HEK293 (cell line): Measurements from ENCODE around the gene GREB1L.
"Not testable (repeated sequence)": the region's sequence is repeated elsewhere in the genome, so short reads cannot be mapped to it uniquely, and the experiment has no call there.

Source experiments
- CTCF ChIA-PET: fragments of 350-600 bp; formaldehyde crosslinking; extraction: SDS; loops from one replicate; lab custom pipeline; 2021; ENCODE audit warnings: antibody characterized with exemption; lab: Yijun Ruan, JAX
- POLR2A ChIA-PET: fragments of 300-600 bp; formaldehyde crosslinking; extraction: SDS; loops from one replicate; lab custom pipeline; 2020; ENCODE audit warnings: antibody characterized with exemption, inconsistent platforms; lab: Yijun Ruan, JAX
- H3K27ac ChIP-seq: fragments of 200-500 bp; sonication (Bioruptor generic); 2 replicates; pipeline ENCODE4 v1.5.1; 2014; ENCODE audit warnings: low read depth, low read length, control low read depth, inconsistent platforms; ENCODE audit errors: extremely low read depth
- H3K36me3 ChIP-seq, 2 experiments: fragments of 200-500 bp in 1 of 2; sonication (Bioruptor generic) in 1 of 2; 1 replicate in 1 of 2; 2 replicates in 1 of 2; pipeline ENCODE4 v1.5.1; 2014 to 2017; ENCODE audit warnings: inconsistent platforms in 2 of 2, low read length in 2 of 2; ENCODE audit not compliant: control insufficient read depth in 2 of 2, insufficient read depth in 1 of 2
- H3K4me1 ChIP-seq: fragments of 200-500 bp; sonication (Bioruptor generic); 2 replicates; pipeline ENCODE4 v1.5.1; 2014; ENCODE audit warnings: mild to moderate bottlenecking, low read length, inconsistent platforms; ENCODE audit not compliant: control insufficient read depth, insufficient read depth
- H3K4me3 ChIP-seq: 2 replicates; pipeline ENCODE4 v1.5.1; 2011; ENCODE audit warnings: low read depth, mild to moderate bottlenecking, control low read depth, low read length, moderate library complexity
- H3K9me3 ChIP-seq: fragments of 200-500 bp; sonication (Bioruptor generic); 2 replicates; pipeline ENCODE4 v1.5.1; 2014; ENCODE audit warnings: low read depth, low read length, inconsistent platforms; ENCODE audit not compliant: control insufficient read depth, insufficient read depth
- FEZF1 ChIP-seq: fragments of 450-650 bp; formaldehyde crosslinking; IDR thresholded peaks from 2 replicates; pipeline ENCODE4 v1.5.1; 2016; ENCODE audit warnings: missing biosample characterization, missing genetic modification characterization
- GLI4 ChIP-seq: fragments of 450-650 bp; formaldehyde crosslinking; IDR thresholded peaks from 2 replicates; pipeline ENCODE4 v1.5.1; 2016; ENCODE audit warnings: missing biosample characterization, missing genetic modification characterization
- HOXC10 ChIP-seq: sonication (generic); formaldehyde crosslinking; IDR thresholded peaks from 2 replicates; pipeline ENCODE4 v1.8.1; 2023; ENCODE audit warnings: mild to moderate bottlenecking, missing genetic modification reagents
- OSR2 ChIP-seq: fragments of 450-650 bp; formaldehyde crosslinking; IDR thresholded peaks from 2 replicates; pipeline ENCODE4 v1.5.1; 2016; ENCODE audit warnings: missing biosample characterization, missing genetic modification characterization
- OVOL3 ChIP-seq: fragments of 450-650 bp; formaldehyde crosslinking; IDR thresholded peaks from 2 replicates; pipeline ENCODE4 v1.5.1; 2016; ENCODE audit warnings: missing biosample characterization, missing genetic modification characterization
- TCF7L2 ChIP-seq: IDR thresholded peaks from 2 replicates; pipeline ENCODE4 v1.6.1; 2011; ENCODE audit warnings: low read depth, mild to moderate bottlenecking, inconsistent platforms, low read length, moderate library complexity, borderline replicate concordance
- YY2 ChIP-seq: fragments of 450-650 bp; formaldehyde crosslinking; IDR thresholded peaks from 2 replicates; pipeline ENCODE4 v1.5.1; 2016; ENCODE audit warnings: missing biosample characterization, missing genetic modification characterization
- ZNF366 ChIP-seq: fragments of 450-650 bp; formaldehyde crosslinking; conservative IDR thresholded peaks from 2 replicates; pipeline ENCODE4 v1.5.1; 2016; ENCODE audit warnings: missing biosample characterization, missing genetic modification characterization
- ZNF621 ChIP-seq: fragments of 450-650 bp; formaldehyde crosslinking; IDR thresholded peaks from 2 replicates; pipeline ENCODE4 v1.5.1; 2017; ENCODE audit warnings: missing biosample characterization, missing genetic modification characterization
- ZNF623 ChIP-seq: fragments of 450-650 bp; formaldehyde crosslinking; IDR thresholded peaks from 2 replicates; pipeline ENCODE4 v1.5.1; 2016; ENCODE audit warnings: missing biosample characterization, missing genetic modification characterization
- TF ChIP-seq, protein P1 (sequence below): fragments of 450-650 bp; formaldehyde crosslinking; IDR thresholded peaks from 2 replicates; pipeline ENCODE4 v1.5.1; 2016; ENCODE audit warnings: missing biosample characterization, missing genetic modification characterization
- TF ChIP-seq, protein P2 (sequence below): fragments of 450-650 bp; formaldehyde crosslinking; IDR thresholded peaks from 2 replicates; pipeline ENCODE4 v1.5.1; 2016; ENCODE audit warnings: missing biosample characterization, missing genetic modification characterization
- TF ChIP-seq, protein P3 (sequence below): fragments of 450-650 bp; formaldehyde crosslinking; IDR thresholded peaks from 2 replicates; pipeline ENCODE4 v1.5.1; 2016; ENCODE audit warnings: missing biosample characterization, missing genetic modification characterization
- TF ChIP-seq, protein P4 (sequence below): fragments of 450-650 bp; formaldehyde crosslinking; IDR thresholded peaks from 2 replicates; pipeline ENCODE4 v1.5.1; 2017; ENCODE audit warnings: missing biosample characterization, missing genetic modification characterization

Gene GREB1L

DNA sequence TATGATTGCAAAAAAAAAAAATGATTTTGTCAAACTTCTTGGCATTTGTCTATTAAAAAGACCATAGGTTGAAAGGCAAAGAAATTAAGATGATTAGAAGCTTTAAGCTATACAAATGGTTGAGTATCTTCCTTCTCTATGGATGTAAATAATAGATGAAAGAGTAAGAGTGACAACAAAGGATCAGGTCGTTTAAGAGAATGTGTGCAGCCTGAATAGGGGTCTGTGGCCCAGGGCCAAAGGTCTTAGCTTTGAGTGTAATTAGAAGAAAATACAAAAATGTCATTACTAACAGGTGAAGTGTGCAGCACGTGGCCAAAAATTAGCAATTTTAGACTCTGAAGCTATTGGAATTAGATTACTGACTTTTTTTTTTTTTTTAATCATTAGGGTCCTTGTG, 122.4 kb downstream of the GREB1L start:
- H3K4me1 ChIP-seq = peaks cover 51% of the 10 kb centered on the region
- no peak overlapping the region for H3K27ac ChIP-seq
- H3K4me3 ChIP-seq = no peak overlapping the region
- POLR2A ChIA-PET = no interaction called here
- H3K36me3 ChIP-seq = no peaks in the 10 kb centered on the region
- CTCF ChIA-PET = interaction anchor here (0.6 to 0.7 kb wide), 3 partner anchors 15 to 173 kb away, joined by 3 to 4 read pairs (median 3); no protein-coding TSS in a partner anchor
- no peaks in the 10 kb centered on the region for H3K9me3 ChIP-seq
- TF ChIP-seq, protein P1, sequence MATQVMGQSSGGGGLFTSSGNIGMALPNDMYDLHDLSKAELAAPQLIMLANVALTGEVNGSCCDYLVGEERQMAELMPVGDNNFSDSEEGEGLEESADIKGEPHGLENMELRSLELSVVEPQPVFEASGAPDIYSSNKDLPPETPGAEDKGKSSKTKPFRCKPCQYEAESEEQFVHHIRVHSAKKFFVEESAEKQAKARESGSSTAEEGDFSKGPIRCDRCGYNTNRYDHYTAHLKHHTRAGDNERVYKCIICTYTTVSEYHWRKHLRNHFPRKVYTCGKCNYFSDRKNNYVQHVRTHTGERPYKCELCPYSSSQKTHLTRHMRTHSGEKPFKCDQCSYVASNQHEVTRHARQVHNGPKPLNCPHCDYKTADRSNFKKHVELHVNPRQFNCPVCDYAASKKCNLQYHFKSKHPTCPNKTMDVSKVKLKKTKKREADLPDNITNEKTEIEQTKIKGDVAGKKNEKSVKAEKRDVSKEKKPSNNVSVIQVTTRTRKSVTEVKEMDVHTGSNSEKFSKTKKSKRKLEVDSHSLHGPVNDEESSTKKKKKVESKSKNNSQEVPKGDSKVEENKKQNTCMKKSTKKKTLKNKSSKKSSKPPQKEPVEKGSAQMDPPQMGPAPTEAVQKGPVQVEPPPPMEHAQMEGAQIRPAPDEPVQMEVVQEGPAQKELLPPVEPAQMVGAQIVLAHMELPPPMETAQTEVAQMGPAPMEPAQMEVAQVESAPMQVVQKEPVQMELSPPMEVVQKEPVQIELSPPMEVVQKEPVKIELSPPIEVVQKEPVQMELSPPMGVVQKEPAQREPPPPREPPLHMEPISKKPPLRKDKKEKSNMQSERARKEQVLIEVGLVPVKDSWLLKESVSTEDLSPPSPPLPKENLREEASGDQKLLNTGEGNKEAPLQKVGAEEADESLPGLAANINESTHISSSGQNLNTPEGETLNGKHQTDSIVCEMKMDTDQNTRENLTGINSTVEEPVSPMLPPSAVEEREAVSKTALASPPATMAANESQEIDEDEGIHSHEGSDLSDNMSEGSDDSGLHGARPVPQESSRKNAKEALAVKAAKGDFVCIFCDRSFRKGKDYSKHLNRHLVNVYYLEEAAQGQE = no peak
- TF ChIP-seq OVOL3 (tag by site-specific recombination) (no peak), ZNF366 (tag by site-specific recombination) (no peak), HOXC10 (CRISPR knock-in tag) (no peak), ZNF623 (no peak), GLI4 (tag by site-specific recombination) (no peak)
- TF ChIP-seq, protein P2, sequence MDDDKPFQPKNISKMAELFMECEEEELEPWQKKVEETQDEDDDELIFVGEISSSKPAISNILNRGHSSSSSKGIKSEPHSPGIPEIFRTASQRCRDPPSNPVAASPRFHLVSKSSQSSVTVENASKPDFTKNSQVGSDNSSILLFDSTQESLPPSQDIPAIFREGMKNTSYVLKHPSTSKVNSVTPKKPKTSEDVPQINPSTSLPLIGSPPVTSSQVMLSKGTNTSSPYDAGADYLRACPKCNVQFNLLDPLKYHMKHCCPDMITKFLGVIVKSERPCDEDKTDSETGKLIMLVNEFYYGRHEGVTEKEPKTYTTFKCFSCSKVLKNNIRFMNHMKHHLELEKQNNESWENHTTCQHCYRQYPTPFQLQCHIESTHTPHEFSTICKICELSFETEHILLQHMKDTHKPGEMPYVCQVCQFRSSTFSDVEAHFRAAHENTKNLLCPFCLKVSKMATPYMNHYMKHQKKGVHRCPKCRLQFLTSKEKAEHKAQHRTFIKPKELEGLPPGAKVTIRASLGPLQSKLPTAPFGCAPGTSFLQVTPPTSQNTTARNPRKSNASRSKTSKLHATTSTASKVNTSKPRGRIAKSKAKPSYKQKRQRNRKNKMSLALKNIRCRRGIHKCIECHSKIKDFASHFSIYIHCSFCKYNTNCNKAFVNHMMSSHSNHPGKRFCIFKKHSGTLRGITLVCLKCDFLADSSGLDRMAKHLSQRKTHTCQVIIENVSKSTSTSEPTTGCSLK = no peak
- TF ChIP-seq, protein P3, sequence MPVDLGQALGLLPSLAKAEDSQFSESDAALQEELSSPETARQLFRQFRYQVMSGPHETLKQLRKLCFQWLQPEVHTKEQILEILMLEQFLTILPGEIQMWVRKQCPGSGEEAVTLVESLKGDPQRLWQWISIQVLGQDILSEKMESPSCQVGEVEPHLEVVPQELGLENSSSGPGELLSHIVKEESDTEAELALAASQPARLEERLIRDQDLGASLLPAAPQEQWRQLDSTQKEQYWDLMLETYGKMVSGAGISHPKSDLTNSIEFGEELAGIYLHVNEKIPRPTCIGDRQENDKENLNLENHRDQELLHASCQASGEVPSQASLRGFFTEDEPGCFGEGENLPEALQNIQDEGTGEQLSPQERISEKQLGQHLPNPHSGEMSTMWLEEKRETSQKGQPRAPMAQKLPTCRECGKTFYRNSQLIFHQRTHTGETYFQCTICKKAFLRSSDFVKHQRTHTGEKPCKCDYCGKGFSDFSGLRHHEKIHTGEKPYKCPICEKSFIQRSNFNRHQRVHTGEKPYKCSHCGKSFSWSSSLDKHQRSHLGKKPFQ (tag by site-specific recombination) = no peak

DNA sequence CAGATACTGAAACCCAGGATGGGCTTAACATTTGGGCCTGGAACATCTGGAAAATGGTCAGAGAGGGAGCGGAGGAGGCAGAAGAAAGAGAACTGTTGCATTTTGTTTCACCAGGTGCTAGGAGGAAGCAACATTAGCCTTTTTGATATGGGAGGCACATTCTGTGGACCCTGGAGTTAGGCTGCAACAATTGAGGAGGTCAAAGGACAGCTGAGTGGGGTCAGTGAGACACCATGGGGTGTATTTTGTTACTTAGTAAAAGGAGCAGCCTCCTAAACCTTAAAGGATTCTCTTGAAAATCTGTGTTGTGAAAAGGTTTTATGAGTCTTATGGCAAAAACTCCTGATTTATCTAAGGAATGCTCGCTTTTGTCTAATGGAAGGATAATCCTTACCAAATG, 124.9 kb downstream of the GREB1L start:
- H3K4me1 ChIP-seq = peaks cover 45% of the 10 kb centered on the region
- ChIA-PET CTCF (no interaction called here), POLR2A (no interaction called here)
- no peaks in the 10 kb centered on the region for H3K9me3 ChIP-seq
- no peak overlapping the region for H3K4me3 ChIP-seq
- H3K36me3 ChIP-seq = no peaks in the 10 kb centered on the region
- TF ChIP-seq ZNF621 (tag by site-specific recombination) = no peak
- peak; percentile 26; the same call in 1 of the 2 replicates for TF ChIP-seq FEZF1
- no peak overlapping the region for H3K27ac ChIP-seq

DNA sequence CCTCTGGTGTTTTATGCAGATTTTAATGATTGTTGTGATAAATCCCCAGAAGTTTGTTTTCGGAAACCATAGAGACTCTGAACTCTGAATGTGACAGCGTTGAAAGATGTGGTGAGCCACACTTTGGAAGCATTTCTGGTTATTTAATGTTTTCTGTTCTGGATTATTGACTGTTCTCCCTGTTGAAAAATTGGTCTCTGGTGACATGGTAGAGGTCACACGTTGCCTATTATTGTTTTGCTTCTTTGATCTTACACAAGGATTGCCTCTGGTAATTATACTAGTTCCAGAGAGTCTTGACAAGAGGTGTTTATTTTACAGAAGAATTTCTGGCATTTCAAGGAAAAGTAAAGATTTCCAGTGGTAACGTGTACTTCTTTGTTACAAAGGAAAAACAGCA, 127.1 kb downstream of the GREB1L start:
- TF ChIP-seq, protein P4, sequence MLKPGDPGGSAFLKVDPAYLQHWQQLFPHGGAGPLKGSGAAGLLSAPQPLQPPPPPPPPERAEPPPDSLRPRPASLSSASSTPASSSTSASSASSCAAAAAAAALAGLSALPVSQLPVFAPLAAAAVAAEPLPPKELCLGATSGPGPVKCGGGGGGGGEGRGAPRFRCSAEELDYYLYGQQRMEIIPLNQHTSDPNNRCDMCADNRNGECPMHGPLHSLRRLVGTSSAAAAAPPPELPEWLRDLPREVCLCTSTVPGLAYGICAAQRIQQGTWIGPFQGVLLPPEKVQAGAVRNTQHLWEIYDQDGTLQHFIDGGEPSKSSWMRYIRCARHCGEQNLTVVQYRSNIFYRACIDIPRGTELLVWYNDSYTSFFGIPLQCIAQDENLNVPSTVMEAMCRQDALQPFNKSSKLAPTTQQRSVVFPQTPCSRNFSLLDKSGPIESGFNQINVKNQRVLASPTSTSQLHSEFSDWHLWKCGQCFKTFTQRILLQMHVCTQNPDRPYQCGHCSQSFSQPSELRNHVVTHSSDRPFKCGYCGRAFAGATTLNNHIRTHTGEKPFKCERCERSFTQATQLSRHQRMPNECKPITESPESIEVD (tag by site-specific recombination) = peak; percentile 83
- peak; percentile 62 for TF ChIP-seq TCF7L2
- peak; percentile 43; the same call in 1 of the 2 replicates for TF ChIP-seq OSR2 (tag by site-specific recombination)
- TF ChIP-seq YY2 = no peak
- Histone ChIP-seq H3K9me3 (no peaks in the 10 kb centered on the region), H3K27ac (no peak overlapping the region), H3K4me3 (no peak overlapping the region), H3K36me3 (no peaks in the 10 kb centered on the region), H3K4me1 (peaks cover 33% of the 10 kb centered on the region)
- ChIA-PET POLR2A (no interaction called here), CTCF (no interaction called here)

DNA sequence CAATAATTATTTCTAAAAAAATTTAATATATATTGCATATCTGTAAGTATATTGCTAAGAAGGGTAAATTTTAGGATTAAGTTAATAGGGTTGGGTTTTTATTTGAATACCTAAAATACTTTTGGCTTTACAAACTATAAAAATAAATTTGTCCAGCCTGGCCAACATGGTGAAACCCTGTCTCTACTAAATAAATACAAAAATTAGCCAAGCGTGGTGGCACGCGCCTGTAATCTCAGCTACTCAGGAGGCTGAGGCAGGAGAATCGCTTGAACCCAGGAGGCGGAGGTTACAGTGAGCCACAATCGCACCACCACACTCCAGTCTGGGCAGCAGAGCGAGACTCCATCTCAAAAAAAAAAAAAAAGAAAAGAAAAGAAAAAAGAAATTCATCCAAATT, 127.6 kb downstream of the GREB1L start:
- peaks cover 30% of the 10 kb centered on the region for H3K4me1 ChIP-seq
- H3K4me3 ChIP-seq, H3K27ac ChIP-seq, H3K9me3 ChIP-seq, H3K36me3 ChIP-seq, POLR2A ChIA-PET, CTCF ChIA-PET: not testable (repeated sequence)
